Measurements from ENCODE around the gene DDX31.

DNA sequence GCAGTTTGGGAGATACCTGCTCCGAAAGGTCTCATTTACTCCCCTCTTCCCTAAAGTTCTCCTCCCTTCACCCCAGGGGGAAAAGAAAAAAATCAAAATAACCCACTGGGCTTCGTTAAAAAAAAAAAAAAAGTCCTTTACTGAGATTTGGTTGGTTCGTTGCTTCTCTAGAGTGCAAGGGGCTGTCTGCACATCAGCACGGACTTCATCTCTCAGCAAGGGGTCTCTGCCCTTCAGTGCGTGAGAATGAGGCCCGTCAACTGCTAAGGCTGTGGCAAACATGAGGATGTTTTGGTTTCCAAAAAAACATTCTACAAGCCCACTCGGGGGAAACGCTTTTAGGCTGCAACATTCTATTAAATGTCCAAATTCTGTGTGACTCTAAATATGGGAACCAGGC lies 77.3 kb downstream of the DDX31 start:
- no peak for TF ChIP-seq CTCF (conservative IDR thresholded peaks at IDR 0.05)
- TF ChIP-seq EZH2 (IDR thresholded peaks at IDR 0.05; ENCODE audit: low read depth) = no peak

All from PC-9 (cell line).